Measurements from ENCODE around the gene FAU. TPM values are rescaled to one million over a fixed set of nuclear protein-coding genes. Genes with fewer than 3 reads are reported as not detected.

FAU gene
- total and polyA plus RNA-seq, 10 of the 15 experiments (the other 5 are each of a cell fraction or from before 2014, with no cell fraction given), result 332 to 1,347 (median 990) TPM

- TF ChIP-seq, protein P1, sequence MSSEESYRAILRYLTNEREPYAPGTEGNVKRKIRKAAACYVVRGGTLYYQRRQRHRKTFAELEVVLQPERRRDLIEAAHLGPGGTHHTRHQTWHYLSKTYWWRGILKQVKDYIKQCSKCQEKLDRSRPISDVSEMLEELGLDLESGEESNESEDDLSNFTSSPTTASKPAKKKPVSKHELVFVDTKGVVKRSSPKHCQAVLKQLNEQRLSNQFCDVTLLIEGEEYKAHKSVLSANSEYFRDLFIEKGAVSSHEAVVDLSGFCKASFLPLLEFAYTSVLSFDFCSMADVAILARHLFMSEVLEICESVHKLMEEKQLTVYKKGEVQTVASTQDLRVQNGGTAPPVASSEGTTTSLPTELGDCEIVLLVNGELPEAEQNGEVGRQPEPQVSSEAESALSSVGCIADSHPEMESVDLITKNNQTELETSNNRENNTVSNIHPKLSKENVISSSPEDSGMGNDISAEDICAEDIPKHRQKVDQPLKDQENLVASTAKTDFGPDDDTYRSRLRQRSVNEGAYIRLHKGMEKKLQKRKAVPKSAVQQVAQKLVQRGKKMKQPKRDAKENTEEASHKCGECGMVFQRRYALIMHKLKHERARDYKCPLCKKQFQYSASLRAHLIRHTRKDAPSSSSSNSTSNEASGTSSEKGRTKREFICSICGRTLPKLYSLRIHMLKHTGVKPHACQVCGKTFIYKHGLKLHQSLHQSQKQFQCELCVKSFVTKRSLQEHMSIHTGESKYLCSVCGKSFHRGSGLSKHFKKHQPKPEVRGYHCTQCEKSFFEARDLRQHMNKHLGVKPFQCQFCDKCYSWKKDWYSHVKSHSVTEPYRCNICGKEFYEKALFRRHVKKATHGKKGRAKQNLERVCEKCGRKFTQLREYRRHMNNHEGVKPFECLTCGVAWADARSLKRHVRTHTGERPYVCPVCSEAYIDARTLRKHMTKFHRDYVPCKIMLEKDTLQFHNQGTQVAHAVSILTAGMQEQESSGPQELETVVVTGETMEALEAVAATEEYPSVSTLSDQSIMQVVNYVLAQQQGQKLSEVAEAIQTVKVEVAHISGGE (CRISPR knock-in tag; IDR thresholded peaks at IDR 0.05), result no peak
- TF ChIP-seq NR2C1 (IDR thresholded peaks at IDR 0.05), result no peak
Measured at GRCh38 chr11:65113839-65114238, 8.1 kb downstream of the FAU start (continued).

DNA sequence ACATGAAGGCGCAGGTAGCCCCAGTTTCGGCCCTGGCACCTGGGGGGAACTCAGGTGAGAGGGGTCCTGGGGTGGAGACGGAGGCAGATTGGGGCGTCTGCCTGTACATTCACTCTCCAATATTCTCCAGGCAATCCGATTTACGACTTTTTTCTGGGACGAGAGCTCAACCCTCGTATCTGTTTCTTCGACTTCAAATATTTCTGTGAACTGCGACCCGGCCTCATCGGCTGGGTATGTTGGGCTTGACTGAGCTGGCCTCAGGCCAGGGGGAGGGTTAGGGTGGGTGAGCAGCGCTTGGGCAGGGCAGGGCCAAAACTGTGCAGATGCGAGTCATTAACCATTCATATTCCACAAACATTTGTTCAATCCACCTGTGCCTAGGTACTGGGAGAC, 8.6 kb downstream of the FAU start:
- Histone ChIP-seq H4K20me1 (ENCODE audit: control insufficient read depth, insufficient read depth) (no peaks in the 10 kb centered on the region; the same call in 1 of the 2 replicates), H2AFZ (ENCODE audit: control insufficient read depth, low read depth, low read length) (no peak overlapping the region; the same call in 1 of the 2 replicates), H3K79me2 (ENCODE audit: control insufficient read depth, insufficient read depth, low read length) (peaks cover 20% of the 10 kb centered on the region), H3K36me3 (ENCODE audit: control insufficient read depth in 2 of 2, insufficient read depth in 2 of 2, low read length in 1 of 2) (peaks cover 8 to 10% of the 10 kb centered on the region in 2 experiments; a peak in 3 of 4 replicates), H3K4me3 (peak overlapping the region; percentile 85), H3K27me3 (replicated peaks in 1 of 2; ENCODE audit: control insufficient read depth in 2 of 2, insufficient read depth in 2 of 2, low read length in 1 of 2) (no peaks in the 10 kb centered on the region), H3K27ac (ENCODE audit: control insufficient read depth, insufficient read depth) (no peak overlapping the region), H3K9ac (ENCODE audit: control insufficient read depth, insufficient read depth, low read length) (peak overlapping the region; percentile 42; the same call in 1 of the 2 replicates), H3K9me3 (replicated peaks; ENCODE audit: control insufficient read depth, insufficient read depth, low read length) (no peaks in the 10 kb centered on the region), H3K4me1 (ENCODE audit: control insufficient read depth, insufficient read depth, low read length) (peaks cover 24% of the 10 kb centered on the region), H3K4me2 (ENCODE audit: control insufficient read depth, insufficient read depth) (peak overlapping the region; percentile 95)
- ATAC-seq (no peak), DNase-seq (ENCODE audit: low read depth, low spot score) (no peak), FAIRE-seq (no peak)
- no TSS peak for BruUV-seq (replicated peaks)
- ChIA-PET CTCF (interaction anchor here (0.7 to 6.3 kb wide), 23 partner anchors 8 to 265 kb away, joined by 3 to 93 read pairs (median 4); partner anchors contain the start of genes ARL2, CAPN1, DPF2 and FAU), RAD21 (ENCODE audit: unreplicated experiment) (interaction anchor here (1.0 to 3.8 kb wide), 7 partner anchors 8 to 266 kb away, joined by 3 to 59 read pairs (median 5); partner anchors contain the start of genes CAPN1, DPF2, FAU and MRPL49), SMC1A (ENCODE audit: uncharacterized antibody, unreplicated experiment) (interaction anchor here (0.7 to 1.3 kb wide), 3 partner anchors 68 to 100 kb away, joined by 3 read pairs; partner anchors contain the start of genes CAPN1 and SNX15), POLR2A (interaction anchor here (1.4 to 2.4 kb wide), 4 partner anchors 8 to 88 kb away, joined by 3 to 31 read pairs (median 8); partner anchors contain the start of genes CAPN1, FAU and MRPL49)
- in situ Hi-C loops (cut with MboI), result no loop called here
- TF ChIP-seq PML (IDR thresholded peaks at IDR 0.05; ENCODE audit: low read length) (0 out of 2 replicates have a peak, but pooled peaks have one; percentile 37), IKZF2 (IDR thresholded peaks at IDR 0.05) (no peak)
- WGBS (ENCODE audit: insufficient coverage, insufficient replicate concordance, low lambda C conversion rate, missing lambda C conversion rate), result 7% methylated on average over 14 of the region's 14 CpGs
- intact Hi-C loops (cut with micrococcal nuclease; ENCODE audit: unreplicated experiment), result loop anchor here (5.0 to 10.0 kb wide), 4 partner anchors 69 to 339 kb away; partner anchors contain the start of genes ATG2A, CAPN1, DPF2 and SF1

All from GM12878 (cell line).